ENCODE results near the gene PLET1.

Gene PLET1

GRCh38 chr11:112280268-112281126 lies 19.8 kb upstream of the PLET1 start:
- DNase-seq = peak in 3 of 4 experiments; percentile 15 to 42 (median 24)

- DNase-seq = peak; percentile 40 to 75 (median 72)
Measured at GRCh38 chr11:112279901-112280267, 19.2 kb upstream of the PLET1 start.

- DNase-seq = no peak
Measured at GRCh38 chr11:112278803-112279202, 18.1 kb upstream of the PLET1 start.

- DNase-seq = no peak
Measured at GRCh38 chr11:112277941-112278340, 17.3 kb upstream of the PLET1 start.

GRCh38 chr11:112277029-112277428 lies 16.4 kb upstream of the PLET1 start:
- DNase-seq = no peak

GRCh38 chr11:112274007-112274783 lies 13.5 kb upstream of the PLET1 start:
- no peak for DNase-seq

- DNase-seq = no peak
Measured at GRCh38 chr11:112273066-112273465, 12.4 kb upstream of the PLET1 start.

GRCh38 chr11:112271242-112271641 lies 10.6 kb upstream of the PLET1 start:
- no peak for DNase-seq

GRCh38 chr11:112270551-112271180 lies 10.0 kb upstream of the PLET1 start:
- no peak for DNase-seq

GRCh38 chr11:112269139-112269538 lies 8.5 kb upstream of the PLET1 start:
- DNase-seq = no peak

GRCh38 chr11:112268406-112268805 lies 7.7 kb upstream of the PLET1 start:
- DNase-seq = no peak

GRCh38 chr11:112267188-112267591 lies 6.5 kb upstream of the PLET1 start:
- no peak for DNase-seq

GRCh38 chr11:112266410-112266778 lies 5.7 kb upstream of the PLET1 start:
- DNase-seq = no peak

GRCh38 chr11:112265659-112266409 lies 5.2 kb upstream of the PLET1 start:
- DNase-seq = no peak

- no peak for DNase-seq
Measured at GRCh38 chr11:112255067-112255720, 5.5 kb downstream of the PLET1 start.

GRCh38 chr11:112253605-112254242 lies 6.9 kb downstream of the PLET1 start:
- DNase-seq = no peak

GRCh38 chr11:112249871-112250610 lies 10.6 kb downstream of the PLET1 start:
- no peak for DNase-seq

GRCh38 chr11:112248201-112248600 lies 12.5 kb downstream of the PLET1 start:
- no peak for DNase-seq

- DNase-seq = no peak
Measured at GRCh38 chr11:112247201-112247600, 13.5 kb downstream of the PLET1 start.

- no peak for DNase-seq
Measured at GRCh38 chr11:112241486-112241885, 19.2 kb downstream of the PLET1 start.

GRCh38 chr11:112238041-112238440 lies 22.6 kb downstream of the PLET1 start:
- no peak for DNase-seq

Measured in activated naive CD4-positive, alpha-beta T cell (primary cell).